ENCODE data around the gene KIAA0825. TPM values are rescaled to one million over a fixed set of nuclear protein-coding genes. Genes with fewer than 3 reads are reported as not detected.

Gene KIAA0825
- total and polyA plus RNA-seq, 2 experiments from 2014 or later: 1.7 to 1.8 TPM

DNA sequence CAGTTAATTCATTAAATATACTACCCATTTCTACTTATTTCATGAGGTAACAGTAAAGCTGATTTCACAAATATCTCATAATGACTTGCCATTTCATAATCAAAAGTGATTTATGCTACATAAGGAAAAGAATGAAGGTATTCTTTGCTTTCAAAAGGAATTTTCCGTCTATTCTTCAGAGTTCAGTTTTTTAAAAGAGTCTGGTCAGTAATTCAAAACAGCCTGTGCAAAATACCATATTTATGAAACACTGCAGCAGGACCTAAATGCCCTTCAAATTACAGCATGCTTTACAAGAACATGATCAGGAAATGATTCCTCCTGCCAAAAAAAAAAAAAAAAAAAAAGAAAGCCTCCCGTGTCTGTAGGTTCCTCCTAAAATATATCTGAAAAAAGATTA is 154.7 kb downstream of the KIAA0825 start:
- Mint-ChIP-seq H3K4me1 (peaks cover 15% of the 10 kb centered on the region), H3K4me3 (no peak overlapping the region), H3K9me3 (no peaks in the 10 kb centered on the region; the same call in 2 of the 3 replicates), H3K27ac (no peak overlapping the region), H3K27me3 (ENCODE audit: insufficient read depth, low read depth, poor library complexity) (peaks cover 5% of the 10 kb centered on the region), H3K36me3 (ENCODE audit: low read depth) (no peaks in the 10 kb centered on the region)
- no peak for DNase-seq (ENCODE audit: low spot score)
- no peak for ATAC-seq
- no peak overlapping the region for H3K4me3 ChIP-seq
- TF ChIP-seq NANOG (IDR thresholded peaks at IDR 0.05; ENCODE audit: borderline replicate concordance): no peak
- TF ChIP-seq EZH2 (IDR thresholded peaks at IDR 0.05; ENCODE audit: low read depth, unreplicated experiment): no peak
- TF ChIP-seq EZH2phosphoT487 (IDR thresholded peaks at IDR 0.05; ENCODE audit: unreplicated experiment): no peak
- TF ChIP-seq ZNF331 (CRISPR knock-in tag; IDR thresholded peaks at IDR 0.05; ENCODE audit: low read depth): no peak
- TF ChIP-seq, protein P1, sequence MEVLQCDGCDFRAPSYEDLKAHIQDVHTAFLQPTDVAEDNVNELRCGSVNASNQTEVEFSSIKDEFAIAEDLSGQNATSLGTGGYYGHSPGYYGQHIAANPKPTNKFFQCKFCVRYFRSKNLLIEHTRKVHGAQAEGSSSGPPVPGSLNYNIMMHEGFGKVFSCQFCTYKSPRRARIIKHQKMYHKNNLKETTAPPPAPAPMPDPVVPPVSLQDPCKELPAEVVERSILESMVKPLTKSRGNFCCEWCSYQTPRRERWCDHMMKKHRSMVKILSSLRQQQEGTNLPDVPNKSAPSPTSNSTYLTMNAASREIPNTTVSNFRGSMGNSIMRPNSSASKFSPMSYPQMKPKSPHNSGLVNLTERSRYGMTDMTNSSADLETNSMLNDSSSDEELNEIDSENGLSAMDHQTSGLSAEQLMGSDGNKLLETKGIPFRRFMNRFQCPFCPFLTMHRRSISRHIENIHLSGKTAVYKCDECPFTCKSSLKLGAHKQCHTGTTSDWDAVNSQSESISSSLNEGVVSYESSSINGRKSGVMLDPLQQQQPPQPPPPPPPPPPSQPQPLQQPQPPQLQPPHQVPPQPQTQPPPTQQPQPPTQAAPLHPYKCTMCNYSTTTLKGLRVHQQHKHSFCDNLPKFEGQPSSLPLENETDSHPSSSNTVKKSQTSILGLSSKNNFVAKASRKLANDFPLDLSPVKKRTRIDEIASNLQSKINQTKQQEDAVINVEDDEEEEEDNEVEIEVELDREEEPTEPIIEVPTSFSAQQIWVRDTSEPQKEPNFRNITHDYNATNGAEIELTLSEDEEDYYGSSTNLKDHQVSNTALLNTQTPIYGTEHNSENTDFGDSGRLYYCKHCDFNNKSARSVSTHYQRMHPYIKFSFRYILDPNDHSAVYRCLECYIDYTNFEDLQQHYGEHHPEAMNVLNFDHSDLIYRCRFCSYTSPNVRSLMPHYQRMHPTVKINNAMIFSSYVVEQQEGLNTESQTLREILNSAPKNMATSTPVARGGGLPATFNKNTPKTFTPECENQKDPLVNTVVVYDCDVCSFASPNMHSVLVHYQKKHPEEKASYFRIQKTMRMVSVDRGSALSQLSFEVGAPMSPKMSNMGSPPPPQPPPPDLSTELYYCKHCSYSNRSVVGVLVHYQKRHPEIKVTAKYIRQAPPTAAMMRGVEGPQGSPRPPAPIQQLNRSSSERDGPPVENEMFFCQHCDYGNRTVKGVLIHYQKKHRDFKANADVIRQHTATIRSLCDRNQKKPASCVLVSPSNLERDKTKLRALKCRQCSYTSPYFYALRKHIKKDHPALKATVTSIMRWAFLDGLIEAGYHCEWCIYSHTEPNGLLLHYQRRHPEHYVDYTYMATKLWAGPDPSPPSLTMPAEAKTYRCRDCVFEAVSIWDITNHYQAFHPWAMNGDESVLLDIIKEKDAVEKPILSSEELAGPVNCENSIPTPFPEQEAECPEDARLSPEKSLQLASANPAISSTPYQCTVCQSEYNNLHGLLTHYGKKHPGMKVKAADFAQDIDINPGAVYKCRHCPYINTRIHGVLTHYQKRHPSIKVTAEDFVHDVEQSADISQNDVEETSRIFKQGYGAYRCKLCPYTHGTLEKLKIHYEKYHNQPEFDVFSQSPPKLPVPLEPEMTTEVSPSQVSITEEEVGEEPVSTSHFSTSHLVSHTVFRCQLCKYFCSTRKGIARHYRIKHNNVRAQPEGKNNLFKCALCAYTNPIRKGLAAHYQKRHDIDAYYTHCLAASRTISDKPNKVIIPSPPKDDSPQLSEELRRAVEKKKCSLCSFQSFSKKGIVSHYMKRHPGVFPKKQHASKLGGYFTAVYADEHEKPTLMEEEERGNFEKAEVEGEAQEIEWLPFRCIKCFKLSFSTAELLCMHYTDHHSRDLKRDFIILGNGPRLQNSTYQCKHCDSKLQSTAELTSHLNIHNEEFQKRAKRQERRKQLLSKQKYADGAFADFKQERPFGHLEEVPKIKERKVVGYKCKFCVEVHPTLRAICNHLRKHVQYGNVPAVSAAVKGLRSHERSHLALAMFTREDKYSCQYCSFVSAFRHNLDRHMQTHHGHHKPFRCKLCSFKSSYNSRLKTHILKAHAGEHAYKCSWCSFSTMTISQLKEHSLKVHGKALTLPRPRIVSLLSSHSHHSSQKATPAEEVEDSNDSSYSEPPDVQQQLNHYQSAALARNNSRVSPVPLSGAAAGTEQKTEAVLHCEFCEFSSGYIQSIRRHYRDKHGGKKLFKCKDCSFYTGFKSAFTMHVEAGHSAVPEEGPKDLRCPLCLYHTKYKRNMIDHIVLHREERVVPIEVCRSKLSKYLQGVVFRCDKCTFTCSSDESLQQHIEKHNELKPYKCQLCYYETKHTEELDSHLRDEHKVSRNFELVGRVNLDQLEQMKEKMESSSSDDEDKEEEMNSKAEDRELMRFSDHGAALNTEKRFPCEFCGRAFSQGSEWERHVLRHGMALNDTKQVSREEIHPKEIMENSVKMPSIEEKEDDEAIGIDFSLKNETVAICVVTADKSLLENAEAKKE (CRISPR knock-in tag; IDR thresholded peaks at IDR 0.05): no peak
- TF ChIP-seq, protein P2, sequence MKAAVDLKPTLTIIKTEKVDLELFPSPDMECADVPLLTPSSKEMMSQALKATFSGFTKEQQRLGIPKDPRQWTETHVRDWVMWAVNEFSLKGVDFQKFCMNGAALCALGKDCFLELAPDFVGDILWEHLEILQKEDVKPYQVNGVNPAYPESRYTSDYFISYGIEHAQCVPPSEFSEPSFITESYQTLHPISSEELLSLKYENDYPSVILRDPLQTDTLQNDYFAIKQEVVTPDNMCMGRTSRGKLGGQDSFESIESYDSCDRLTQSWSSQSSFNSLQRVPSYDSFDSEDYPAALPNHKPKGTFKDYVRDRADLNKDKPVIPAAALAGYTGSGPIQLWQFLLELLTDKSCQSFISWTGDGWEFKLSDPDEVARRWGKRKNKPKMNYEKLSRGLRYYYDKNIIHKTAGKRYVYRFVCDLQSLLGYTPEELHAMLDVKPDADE (IDR thresholded peaks at IDR 0.05): no peak
- no peak for TF ChIP-seq STAT1 (IDR thresholded peaks at IDR 0.05; ENCODE audit: unreplicated experiment)
- no peak for TF ChIP-seq POLR2AphosphoS5 (IDR thresholded peaks at IDR 0.05; ENCODE audit: low read depth)
- no peak for TF ChIP-seq JUNB (IDR thresholded peaks at IDR 0.05; ENCODE audit: unreplicated experiment)
- TF ChIP-seq, protein P3, sequence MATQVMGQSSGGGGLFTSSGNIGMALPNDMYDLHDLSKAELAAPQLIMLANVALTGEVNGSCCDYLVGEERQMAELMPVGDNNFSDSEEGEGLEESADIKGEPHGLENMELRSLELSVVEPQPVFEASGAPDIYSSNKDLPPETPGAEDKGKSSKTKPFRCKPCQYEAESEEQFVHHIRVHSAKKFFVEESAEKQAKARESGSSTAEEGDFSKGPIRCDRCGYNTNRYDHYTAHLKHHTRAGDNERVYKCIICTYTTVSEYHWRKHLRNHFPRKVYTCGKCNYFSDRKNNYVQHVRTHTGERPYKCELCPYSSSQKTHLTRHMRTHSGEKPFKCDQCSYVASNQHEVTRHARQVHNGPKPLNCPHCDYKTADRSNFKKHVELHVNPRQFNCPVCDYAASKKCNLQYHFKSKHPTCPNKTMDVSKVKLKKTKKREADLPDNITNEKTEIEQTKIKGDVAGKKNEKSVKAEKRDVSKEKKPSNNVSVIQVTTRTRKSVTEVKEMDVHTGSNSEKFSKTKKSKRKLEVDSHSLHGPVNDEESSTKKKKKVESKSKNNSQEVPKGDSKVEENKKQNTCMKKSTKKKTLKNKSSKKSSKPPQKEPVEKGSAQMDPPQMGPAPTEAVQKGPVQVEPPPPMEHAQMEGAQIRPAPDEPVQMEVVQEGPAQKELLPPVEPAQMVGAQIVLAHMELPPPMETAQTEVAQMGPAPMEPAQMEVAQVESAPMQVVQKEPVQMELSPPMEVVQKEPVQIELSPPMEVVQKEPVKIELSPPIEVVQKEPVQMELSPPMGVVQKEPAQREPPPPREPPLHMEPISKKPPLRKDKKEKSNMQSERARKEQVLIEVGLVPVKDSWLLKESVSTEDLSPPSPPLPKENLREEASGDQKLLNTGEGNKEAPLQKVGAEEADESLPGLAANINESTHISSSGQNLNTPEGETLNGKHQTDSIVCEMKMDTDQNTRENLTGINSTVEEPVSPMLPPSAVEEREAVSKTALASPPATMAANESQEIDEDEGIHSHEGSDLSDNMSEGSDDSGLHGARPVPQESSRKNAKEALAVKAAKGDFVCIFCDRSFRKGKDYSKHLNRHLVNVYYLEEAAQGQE (IDR thresholded peaks at IDR 0.05; ENCODE audit: unreplicated experiment): no peak
- no peak for TF ChIP-seq CTCF (conservative IDR thresholded peaks at IDR 0.05; ENCODE audit: low read depth in 2 of 2)
- TF ChIP-seq CREB1 (CRISPR knock-in tag; IDR thresholded peaks at IDR 0.05; ENCODE audit: low read depth): no peak
- H3K36me3 ChIP-seq (ENCODE audit: insufficient read depth): no peaks in the 10 kb centered on the region
- H3K9me2 ChIP-seq (ENCODE audit: insufficient read depth): no peaks in the 10 kb centered on the region
- no peaks in the 10 kb centered on the region for H4K20me1 ChIP-seq (replicated peaks; ENCODE audit: insufficient read depth)
- peaks cover 5% of the 10 kb centered on the region; the same call in 1 of the 2 replicates for H3K4me1 ChIP-seq (ENCODE audit: insufficient read depth)
- H3K27ac ChIP-seq (ENCODE audit: low read depth): no peak overlapping the region
- H3K79me2 ChIP-seq (replicated peaks; ENCODE audit: insufficient read depth): no peaks in the 10 kb centered on the region
- H2AFZ ChIP-seq: no peak overlapping the region
- no peaks in the 10 kb centered on the region for H3K27me3 ChIP-seq (ENCODE audit: insufficient read depth)
- no peak overlapping the region for H3K4me2 ChIP-seq
- H3F3A ChIP-seq (replicated peaks; ENCODE audit: low read depth): no peaks in the 10 kb centered on the region

All from GM23338 (cell line).